Effector memory CD8-positive, alpha-beta T cell (primary cell): ENCODE measurements around the gene THOC6.

Source experiments
- ATAC-seq: fragments of 150-1000 bp; cut with Tn5 transposase; replicated peaks from 2 replicates; pipeline ENCODE4 v1.10.0; 2021; ENCODE audit warnings: mild to moderate bottlenecking, moderate library complexity
- DNase-seq, 3 experiments: peaks; one replicate each; pipeline ENCODE4 v3.0.0; 2021
- H3K27ac Mint-ChIP-seq, 2 donors: one replicate each; pipeline ENCODE4 v1.8.0; 2022; ENCODE audit warnings: mild to moderate bottlenecking in 2 of 2, mixed read lengths in 2 of 2, moderate library complexity in 2 of 2
- H3K27me3 Mint-ChIP-seq, 2 donors: one replicate each; pipeline ENCODE4 v1.8.0; 2022; ENCODE audit warnings: mixed read lengths in 2 of 2
- H3K36me3 Mint-ChIP-seq: one replicate; pipeline ENCODE4 v1.8.0; 2022; ENCODE audit warnings: mild to moderate bottlenecking, moderate library complexity, mixed read lengths; ENCODE audit not compliant: insufficient read depth
- H3K4me1 Mint-ChIP-seq, 2 donors: one replicate each; pipeline ENCODE4 v1.8.0; 2022; ENCODE audit warnings: low read depth in 2 of 2, mixed read lengths in 2 of 2
- H3K4me3 Mint-ChIP-seq, 2 donors: one replicate each; pipeline ENCODE4 v1.8.0; 2022; ENCODE audit warnings: mild to moderate bottlenecking in 2 of 2, mixed read lengths in 2 of 2, moderate library complexity in 2 of 2
- H3K9me3 Mint-ChIP-seq, 2 donors: one replicate each; pipeline ENCODE4 v1.8.0; 2022; ENCODE audit warnings: mixed read lengths in 2 of 2

Gene THOC6

DNA sequence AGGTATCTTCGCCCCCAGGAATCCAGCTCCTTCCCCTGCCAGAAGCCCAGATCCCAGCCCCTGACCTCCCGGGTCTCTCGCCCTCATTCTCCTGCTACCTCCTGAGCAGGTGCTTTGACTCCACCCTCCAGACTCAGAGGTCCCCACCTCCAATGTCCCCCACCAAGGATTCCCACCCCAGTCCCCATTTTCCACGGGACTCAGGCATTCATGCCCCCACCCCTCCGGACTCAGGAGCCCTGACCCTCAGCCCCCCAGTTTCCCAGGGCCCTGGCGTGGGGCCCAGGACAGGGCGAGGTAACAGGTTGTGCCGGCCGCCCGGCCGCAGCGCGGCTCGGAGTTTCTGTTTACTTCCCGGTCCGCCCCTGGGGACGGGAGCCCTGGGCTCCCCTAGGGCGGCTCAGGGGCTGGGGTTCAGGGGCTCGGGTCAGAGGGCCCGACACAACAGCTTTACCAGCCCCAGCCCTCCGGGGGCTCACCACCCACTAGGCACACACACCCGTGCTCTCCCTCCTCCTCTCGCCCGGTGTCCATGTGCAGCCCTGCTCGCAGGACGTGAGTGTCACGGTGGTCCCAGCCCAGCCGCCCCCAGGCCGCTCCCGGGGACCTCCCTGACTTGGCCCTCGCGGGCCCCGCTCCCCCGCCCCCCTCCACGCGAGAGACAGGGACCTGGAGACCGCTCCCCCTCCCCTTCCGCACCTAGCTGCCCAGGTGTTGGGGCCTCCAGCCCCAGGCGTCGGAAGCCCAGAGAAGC lies 12.3 kb downstream of the THOC6 start:
- H3K27ac Mint-ChIP-seq = no peak overlapping the region
- H3K4me3 Mint-ChIP-seq = peak overlapping the region in 1 of 2 donors; percentile 28
- DNase-seq = no peak
- peaks cover 11 to 19% of the 10 kb centered on the region in 2 donors for H3K4me1 Mint-ChIP-seq
- peak; percentile 17 for ATAC-seq
- H3K27me3 Mint-ChIP-seq = peaks cover 72 to 98% of the 10 kb centered on the region in 2 donors
- H3K9me3 Mint-ChIP-seq = no peaks in the 10 kb centered on the region
- no peaks in the 10 kb centered on the region for H3K36me3 Mint-ChIP-seq

DNA sequence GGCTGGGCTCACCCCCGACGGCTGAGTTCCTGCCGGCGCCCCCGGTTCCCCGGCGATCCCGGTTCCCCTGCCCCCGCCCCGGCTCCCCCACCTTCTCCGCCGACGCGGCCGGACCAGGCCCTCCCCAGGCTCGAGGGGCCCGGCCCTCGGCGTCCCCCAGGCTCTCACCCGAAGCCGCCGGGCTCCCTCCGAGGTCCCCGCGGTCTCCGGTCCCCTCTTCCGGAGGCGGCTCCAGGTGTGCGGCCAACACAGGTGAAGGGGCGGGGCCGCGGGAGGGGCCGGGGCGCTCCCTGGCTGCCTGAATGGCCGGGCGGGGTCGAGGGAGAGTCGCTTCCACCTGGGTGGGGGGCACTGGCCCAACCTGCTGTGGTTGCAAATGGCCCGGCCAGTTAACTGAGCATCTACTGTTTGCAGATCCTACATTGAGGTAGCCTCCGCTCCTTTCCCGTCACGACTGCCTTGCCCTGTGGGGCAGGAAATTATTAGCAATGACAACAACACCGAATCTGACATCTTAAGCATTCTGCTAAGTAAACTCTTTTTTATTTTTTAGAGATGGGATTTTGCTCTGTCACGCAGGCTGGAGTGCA lies 13.0 kb downstream of the THOC6 start, which contains the start of gene BICDL2:
Gene BICDL2 (minus strand): TSS at position 219 of the 590 bp plus-strand sequence. CDS start 1,448 bp downstream, outside the sequence.
- peak within 1 kb of the TSS; percentile 51 to 68 for H3K4me3 Mint-ChIP-seq

DNA sequence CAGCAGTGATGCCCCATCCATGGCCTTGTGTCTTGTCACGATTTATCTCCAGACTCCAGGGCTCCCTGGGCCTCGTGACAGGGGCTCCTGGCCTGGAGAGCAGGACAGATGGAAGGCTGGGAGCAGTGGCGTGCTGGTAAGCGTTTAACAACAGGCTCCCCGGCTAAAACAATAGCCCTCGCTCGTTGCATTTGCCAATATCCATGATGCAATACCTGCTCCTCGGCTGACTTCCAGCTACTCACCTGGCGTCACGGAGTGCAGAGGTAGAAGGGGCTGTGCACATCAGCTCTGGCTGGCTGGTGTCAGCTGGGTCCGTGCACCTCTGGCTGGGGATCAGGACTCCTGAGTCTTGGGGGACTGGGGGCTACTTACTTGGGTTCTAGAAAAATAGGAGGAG lies 14.4 kb downstream of the THOC6 start:
- DNase-seq (no peak), ATAC-seq (no peak)
- no peak overlapping the region for H3K4me3 Mint-ChIP-seq
- no peak overlapping the region for H3K27ac Mint-ChIP-seq
- no peaks in the 10 kb centered on the region for H3K36me3 Mint-ChIP-seq
- peaks cover 60 to 86% of the 10 kb centered on the region in 2 donors for H3K27me3 Mint-ChIP-seq
- H3K4me1 Mint-ChIP-seq = peaks cover 11 to 13% of the 10 kb centered on the region in 2 donors
- H3K9me3 Mint-ChIP-seq = no peaks in the 10 kb centered on the region

More for the DNA sequence above, 13.0 kb downstream of the THOC6 start, which contains the start of gene BICDL2:
- ATAC-seq = peak; percentile 24
- Mint-ChIP-seq H3K27ac (no peak within 1 kb of the TSS), H3K36me3 (no peaks in the 10 kb centered on the region), H3K9me3 (no peaks in the 10 kb centered on the region), H3K4me1 (peaks cover 11 to 19% of the 10 kb centered on the region in 2 donors), H3K27me3 (peaks cover 72 to 94% of the 10 kb centered on the region in 2 donors)
- no peak for DNase-seq

DNA sequence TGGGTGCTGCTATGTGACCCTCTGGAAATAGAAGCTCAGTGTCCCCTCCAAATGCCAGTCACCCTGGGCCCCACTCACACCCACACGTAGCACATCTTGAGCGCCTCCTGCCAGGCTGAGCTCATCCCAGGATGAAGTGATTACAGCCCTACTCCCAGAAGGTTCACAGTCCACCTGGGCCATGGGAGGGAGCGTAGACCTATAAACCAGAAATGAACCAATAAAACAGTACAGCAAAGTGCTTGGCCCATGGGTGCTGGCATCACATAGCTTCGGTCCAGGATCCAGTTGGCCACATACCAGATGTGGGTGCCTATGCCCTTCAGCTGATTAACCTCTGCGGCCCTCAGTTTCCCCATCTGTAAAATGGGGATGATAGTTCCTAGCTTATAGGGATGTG lies 15.1 kb downstream of the THOC6 start:
- no peaks in the 10 kb centered on the region for H3K36me3 Mint-ChIP-seq
- peaks cover 58 to 86% of the 10 kb centered on the region in 2 donors for H3K27me3 Mint-ChIP-seq
- no peak overlapping the region for H3K27ac Mint-ChIP-seq
- H3K4me3 Mint-ChIP-seq = no peak overlapping the region
- H3K9me3 Mint-ChIP-seq = no peaks in the 10 kb centered on the region
- DNase-seq (no peak), ATAC-seq (no peak)
- peaks cover 9 to 13% of the 10 kb centered on the region in 2 donors for H3K4me1 Mint-ChIP-seq

DNA sequence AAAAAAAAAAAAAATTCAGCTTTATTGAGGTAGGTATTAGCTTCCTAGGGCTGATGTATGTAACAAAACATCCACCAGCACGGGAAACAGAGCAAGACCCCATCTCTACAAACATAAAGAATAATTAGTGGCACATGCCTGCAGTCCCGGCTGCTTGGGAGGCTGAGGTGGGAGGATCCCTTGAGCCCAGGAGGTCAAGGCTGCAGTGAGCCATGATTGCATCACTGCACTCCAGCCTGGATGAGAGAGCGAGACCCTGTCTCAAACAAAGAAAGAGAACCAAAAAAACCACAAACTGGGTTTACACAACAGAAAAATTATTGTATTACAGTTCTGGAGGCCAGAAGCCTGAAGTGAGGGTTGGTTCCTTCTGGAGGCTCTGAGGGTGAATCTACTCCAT lies 18.5 kb downstream of the THOC6 start:
- no peak overlapping the region for H3K4me3 Mint-ChIP-seq
- ATAC-seq = no peak
- DNase-seq = no peak
- H3K27ac Mint-ChIP-seq = no peak overlapping the region
- peaks cover 6 to 9% of the 10 kb centered on the region in 2 donors for H3K4me1 Mint-ChIP-seq
- peaks cover 35 to 71% of the 10 kb centered on the region in 2 donors for H3K27me3 Mint-ChIP-seq
- H3K9me3 Mint-ChIP-seq = no peaks in the 10 kb centered on the region
- no peaks in the 10 kb centered on the region for H3K36me3 Mint-ChIP-seq

DNA sequence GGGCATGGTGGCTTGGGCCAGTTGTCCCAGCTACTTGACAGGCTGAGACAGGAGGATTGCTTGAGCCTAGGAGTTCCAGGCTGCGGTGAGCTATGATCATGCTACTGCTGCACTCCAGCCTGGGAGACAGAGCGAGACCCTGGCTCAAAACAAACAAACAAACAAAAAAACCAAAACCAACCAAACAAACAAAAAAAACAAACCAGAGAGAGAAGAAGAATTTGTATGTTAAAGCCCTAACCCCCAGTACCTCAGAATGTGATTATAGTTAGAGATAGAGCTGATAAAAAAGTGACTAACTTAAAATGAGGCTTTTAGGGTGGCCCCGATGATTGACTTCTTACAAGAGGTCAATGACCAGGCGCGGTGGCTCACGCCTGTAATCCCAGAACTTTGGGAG lies 20.9 kb downstream of the THOC6 start:
- Mint-ChIP-seq H3K9me3 (no peaks in the 10 kb centered on the region), H3K27ac (peak overlapping the region in 1 of 2 donors; percentile 1), H3K4me3 (peak overlapping the region; percentile 73 to 74), H3K4me1 (peaks cover 11 to 18% of the 10 kb centered on the region in 2 donors), H3K36me3 (no peaks in the 10 kb centered on the region), H3K27me3 (peaks cover 14 to 47% of the 10 kb centered on the region in 2 donors)
- DNase-seq = no peak
- ATAC-seq = no peak

DNA sequence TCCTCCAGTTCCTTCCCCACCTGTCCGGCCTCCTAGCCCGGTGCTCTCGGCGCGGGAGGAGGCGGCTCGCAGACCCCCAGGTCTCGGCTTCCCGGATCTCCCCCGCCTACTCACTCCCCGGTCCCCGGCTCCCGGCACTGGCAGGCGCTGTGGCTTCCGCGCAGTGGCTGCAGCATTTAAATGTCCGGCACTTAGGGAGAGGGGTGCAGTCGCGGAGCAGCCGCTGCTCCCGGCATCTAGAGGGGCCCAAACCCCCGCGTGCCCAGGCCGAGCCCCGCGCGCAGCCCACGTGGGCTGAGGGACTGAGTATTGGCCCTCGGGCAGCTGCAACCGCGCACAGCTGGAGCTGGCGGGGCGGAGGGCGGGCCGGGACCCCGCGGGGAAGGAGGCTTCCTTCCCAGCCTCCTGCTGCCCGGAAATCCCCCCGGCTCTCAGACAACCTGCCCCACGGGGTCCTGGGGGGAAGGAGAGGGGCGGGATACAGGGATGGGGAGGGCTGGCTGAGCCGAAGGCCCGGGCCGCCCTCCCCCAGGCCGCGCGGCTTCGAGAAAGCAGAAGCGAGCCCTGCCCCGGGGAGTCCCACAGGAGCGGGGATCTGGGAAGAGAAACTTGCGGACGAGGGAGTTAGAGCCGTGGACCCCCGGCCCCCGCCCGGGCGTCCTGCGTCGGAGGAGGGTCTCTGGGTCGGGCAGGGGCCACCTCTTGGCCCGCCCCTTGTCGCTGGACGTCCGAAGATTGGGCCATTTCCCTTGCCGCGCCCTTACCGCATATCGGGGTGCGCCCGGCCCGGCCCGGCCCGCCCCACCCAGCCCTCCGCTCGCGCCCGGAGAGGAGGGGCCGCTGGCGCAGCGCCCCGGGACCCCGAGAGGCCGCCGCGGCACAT lies 22.2 kb downstream of the THOC6 start, which contains the start of gene MMP25:
Gene MMP25 (plus strand): TSS at position 804 of the 883 bp plus-strand sequence. CDS start 357 bp downstream, outside the sequence.
- no peaks in the 10 kb centered on the region for H3K36me3 Mint-ChIP-seq
- peaks cover 7 to 35% of the 10 kb centered on the region in 2 donors for H3K27me3 Mint-ChIP-seq
- no peak within 1 kb of the TSS for H3K27ac Mint-ChIP-seq
- peak within 1 kb of the TSS; percentile 73 to 74 for H3K4me3 Mint-ChIP-seq
- ATAC-seq (peak; percentile 34), DNase-seq (no peak)
- peaks cover 17 to 27% of the 10 kb centered on the region in 2 donors for H3K4me1 Mint-ChIP-seq
- no peaks in the 10 kb centered on the region for H3K9me3 Mint-ChIP-seq

DNA sequence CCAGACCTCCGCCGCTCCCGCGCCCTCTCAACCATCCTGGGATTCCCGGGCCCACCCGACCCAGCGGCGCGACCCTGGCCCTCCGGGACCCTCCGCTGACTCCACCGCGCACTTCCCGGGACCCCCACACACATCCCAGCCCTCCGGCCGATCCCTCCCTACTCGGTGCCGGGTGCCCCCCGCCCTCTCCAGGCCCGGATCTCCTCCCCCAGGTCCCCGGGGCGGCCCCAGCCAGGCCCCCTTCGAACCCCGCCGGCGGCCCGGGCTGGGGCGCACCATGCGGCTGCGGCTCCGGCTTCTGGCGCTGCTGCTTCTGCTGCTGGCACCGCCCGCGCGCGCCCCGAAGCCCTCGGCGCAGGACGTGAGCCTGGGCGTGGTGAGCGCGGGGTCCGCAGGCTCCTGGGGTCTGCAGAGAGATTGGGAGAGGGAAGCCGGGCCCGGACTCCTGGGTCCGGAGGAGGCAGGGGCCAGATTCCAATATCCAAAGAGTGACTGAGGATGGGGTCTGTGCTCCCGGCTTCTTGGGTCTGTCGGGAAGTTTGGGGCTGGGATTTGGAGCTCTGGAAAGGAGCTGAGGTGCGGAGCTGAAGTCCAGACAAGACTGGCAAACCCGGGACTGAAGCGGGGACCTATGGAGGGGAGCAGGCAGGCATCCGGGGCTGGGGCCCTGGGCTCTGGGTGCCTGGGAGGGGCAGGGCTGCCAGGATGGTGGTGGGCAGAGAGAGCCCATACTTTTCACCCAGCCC lies 23.0 kb downstream of the THOC6 start:
- peak; percentile 46 for ATAC-seq
- Mint-ChIP-seq H3K27me3 (peaks cover 7 to 30% of the 10 kb centered on the region in 2 donors), H3K4me3 (peak overlapping the region; percentile 46 to 61), H3K4me1 (peaks cover 19 to 29% of the 10 kb centered on the region in 2 donors), H3K27ac (no peak overlapping the region), H3K9me3 (no peaks in the 10 kb centered on the region), H3K36me3 (no peaks in the 10 kb centered on the region)
- DNase-seq = no peak

DNA sequence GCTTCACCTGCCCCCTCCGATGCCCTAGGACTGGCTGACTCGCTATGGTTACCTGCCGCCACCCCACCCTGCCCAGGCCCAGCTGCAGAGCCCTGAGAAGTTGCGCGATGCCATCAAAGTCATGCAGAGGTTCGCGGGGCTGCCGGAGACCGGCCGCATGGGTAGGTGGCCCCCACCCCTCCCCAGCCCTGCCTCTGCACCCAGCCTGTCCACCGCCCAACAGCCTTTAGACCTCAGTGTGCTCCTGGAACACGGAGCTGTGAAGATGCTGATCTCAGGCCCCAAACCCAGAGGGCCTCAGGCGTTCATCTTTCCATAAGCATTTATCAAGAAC lies 23.5 kb downstream of the THOC6 start:
- Mint-ChIP-seq H3K36me3 (peaks cover 2% of the 10 kb centered on the region), H3K9me3 (no peaks in the 10 kb centered on the region), H3K4me1 (peaks cover 22 to 32% of the 10 kb centered on the region in 2 donors), H3K27ac (no peak overlapping the region), H3K27me3 (peaks cover 7 to 30% of the 10 kb centered on the region in 2 donors), H3K4me3 (peak overlapping the region; percentile 46 to 61)
- DNase-seq (no peak), ATAC-seq (peak; percentile 8)

DNA sequence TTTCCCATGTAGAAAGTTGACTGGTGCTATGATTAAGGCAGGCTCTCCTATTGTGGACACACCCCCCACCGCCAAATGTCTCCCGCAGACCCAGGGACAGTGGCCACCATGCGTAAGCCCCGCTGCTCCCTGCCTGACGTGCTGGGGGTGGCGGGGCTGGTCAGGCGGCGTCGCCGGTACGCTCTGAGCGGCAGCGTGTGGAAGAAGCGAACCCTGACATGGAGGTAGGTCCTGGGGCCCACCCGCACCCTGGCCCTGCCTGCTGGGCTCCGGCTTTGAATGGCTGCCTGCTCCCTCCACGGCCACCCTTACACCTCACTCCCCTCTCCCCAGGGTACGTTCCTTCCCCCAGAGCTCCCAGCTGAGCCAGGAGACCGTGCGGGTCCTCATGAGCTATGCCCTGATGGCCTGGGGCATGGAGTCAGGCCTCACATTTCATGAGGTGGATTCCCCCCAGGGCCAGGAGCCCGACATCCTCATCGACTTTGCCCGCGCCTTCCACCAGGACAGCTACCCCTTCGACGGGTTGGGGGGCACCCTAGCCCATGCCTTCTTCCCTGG lies 26.2 kb downstream of the THOC6 start:
- H3K27me3 Mint-ChIP-seq = peaks cover 0 to 6% of the 10 kb centered on the region in 2 donors
- H3K4me1 Mint-ChIP-seq = peaks cover 35 to 42% of the 10 kb centered on the region in 2 donors
- peaks cover 11% of the 10 kb centered on the region for H3K36me3 Mint-ChIP-seq
- no peak overlapping the region for H3K4me3 Mint-ChIP-seq
- DNase-seq = no peak
- no peak overlapping the region for H3K27ac Mint-ChIP-seq
- no peaks in the 10 kb centered on the region for H3K9me3 Mint-ChIP-seq
- ATAC-seq = no peak

DNA sequence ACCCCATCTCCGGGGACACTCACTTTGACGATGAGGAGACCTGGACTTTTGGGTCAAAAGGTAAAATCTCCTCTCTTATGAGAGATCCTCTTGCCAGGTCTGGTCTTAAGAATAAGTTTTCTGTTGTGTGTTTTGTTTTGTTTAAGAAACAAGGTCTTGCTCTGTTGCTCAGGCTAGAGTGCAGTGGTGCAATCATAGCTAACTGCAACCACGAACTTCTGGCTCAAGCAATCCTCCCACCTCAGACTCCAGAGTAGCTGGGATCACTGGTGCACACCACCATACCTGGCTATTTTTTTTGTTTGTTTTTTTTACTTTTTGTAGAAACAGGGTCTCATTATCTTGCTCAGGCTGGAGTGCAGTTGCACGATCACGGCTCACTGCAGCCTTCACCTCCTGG lies 26.7 kb downstream of the THOC6 start:
- Mint-ChIP-seq H3K4me1 (peaks cover 35 to 47% of the 10 kb centered on the region in 2 donors), H3K4me3 (no peak overlapping the region), H3K9me3 (no peaks in the 10 kb centered on the region), H3K36me3 (peaks cover 11% of the 10 kb centered on the region), H3K27me3 (peaks cover 0 to 2% of the 10 kb centered on the region in 2 donors), H3K27ac (no peak overlapping the region)
- DNase-seq (no peak), ATAC-seq (no peak)

DNA sequence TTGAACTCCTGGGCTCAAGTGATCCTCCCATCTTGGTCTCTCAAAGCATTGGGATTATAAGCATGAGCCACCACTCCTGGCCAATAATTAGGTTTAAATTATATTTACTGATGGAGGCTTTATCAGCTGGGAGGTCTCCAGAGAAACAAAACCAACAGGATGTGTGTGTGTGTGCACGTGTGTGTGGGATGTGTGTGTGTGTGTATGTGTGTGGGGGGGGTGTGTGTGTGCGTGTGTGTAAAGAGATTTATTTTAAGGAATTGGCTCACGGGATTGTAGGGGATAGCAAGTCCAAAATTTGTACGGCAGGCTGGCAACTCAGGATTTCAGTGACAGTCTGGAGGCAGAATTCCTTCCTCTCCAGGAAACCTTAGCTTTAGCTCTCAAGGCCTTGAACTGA lies 27.2 kb downstream of the THOC6 start:
- Mint-ChIP-seq H3K27ac (no peak overlapping the region), H3K36me3 (peaks cover 11% of the 10 kb centered on the region), H3K27me3 (no peaks in the 10 kb centered on the region), H3K4me3 (no peak overlapping the region), H3K4me1 (peaks cover 39 to 52% of the 10 kb centered on the region in 2 donors), H3K9me3 (no peaks in the 10 kb centered on the region)
- ATAC-seq = no peak
- no peak for DNase-seq
